NCI-H510A (cell line): ENCODE results near the gene CPHXL.

ENCODE experiments used
- DNase-seq: peaks from one replicate; lab custom pipeline; 2025; lab: John Stamatoyannopoulos, UW

The CPHXL gene

GRCh38 chr16:75726390-75726789 lies at the start of gene CPHXL:
Gene CPHXL, minus strand, starts transcription at chr16:75726490. Its CDS starts 48 bp downstream, at chr16:75726442.
- DNase-seq = no peak

DNA sequence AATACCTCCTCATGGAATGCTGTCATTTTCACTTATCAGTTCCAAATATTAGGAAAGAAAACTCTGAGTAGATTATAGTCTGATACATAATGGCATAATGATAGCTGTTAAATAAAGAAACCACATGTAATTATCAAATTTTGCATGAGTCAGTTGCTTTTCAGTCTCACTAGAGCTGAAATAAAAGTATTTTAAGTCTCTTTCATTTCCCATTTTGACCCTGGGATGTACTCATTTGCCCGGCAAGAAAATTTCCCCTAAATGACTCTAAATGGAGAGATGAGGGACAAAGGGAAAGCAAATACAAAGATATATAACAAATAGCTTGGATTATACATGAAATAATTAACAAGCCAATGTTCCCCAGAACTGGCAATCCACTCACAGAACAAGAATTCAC lies 47.9 kb upstream of the CPHXL start:
- DNase-seq = no peak

DNA sequence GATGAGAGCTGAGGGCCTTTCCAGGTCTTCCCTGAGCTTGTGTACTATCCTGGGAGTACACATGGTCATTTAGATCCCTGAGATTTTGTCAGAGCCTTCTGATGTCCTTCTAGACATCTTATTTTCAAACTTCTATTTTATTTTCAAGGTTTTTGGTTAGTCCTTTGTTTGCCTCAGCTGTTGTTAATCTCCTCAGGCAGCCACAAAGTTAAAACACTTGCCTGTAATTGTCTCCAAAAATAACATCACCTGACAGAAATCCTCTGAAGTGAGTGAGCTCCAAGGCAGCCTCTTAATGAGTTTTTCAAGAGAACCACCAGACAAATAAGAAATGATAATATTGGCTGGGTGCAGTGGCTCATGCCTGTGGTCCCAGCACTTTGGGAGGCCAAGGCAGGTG lies 43.8 kb upstream of the CPHXL start:
- no peak for DNase-seq

DNA sequence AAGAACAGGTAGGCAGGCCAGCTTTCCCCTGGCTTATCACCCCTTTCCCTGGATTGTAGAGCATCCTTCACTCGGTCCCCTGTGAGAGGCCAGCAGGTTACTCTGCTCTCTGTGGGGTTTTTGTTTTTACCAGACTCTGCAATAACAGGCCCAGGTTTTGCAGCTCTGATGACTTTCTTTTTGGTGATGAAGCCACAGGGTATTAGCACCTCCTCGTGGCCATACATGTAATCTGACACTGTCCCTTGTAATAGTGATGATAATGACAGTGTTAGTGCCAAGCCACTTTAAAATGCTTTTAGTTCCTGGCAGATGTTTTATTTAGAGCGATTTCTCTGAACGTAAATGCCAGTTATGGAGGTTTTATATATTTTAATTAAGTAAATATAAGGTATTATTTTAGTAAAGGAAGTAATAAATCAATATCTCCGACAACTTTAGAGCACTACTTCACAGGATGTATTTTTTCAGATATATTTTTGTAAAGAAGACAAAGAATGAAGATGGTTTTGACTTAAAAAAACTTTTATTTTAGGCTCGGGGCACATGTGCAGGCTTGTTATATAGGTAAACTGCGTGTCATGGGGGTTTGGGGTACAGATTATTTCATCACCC lies 38.0 kb upstream of the CPHXL start:
- peak; percentile 27 for DNase-seq

- no peak for DNase-seq
Observed at GRCh38 chr16:75763204-75763603, 36.9 kb upstream of the CPHXL start.

GRCh38 chr16:75762746-75763145 lies 36.5 kb upstream of the CPHXL start:
- no peak for DNase-seq

DNA sequence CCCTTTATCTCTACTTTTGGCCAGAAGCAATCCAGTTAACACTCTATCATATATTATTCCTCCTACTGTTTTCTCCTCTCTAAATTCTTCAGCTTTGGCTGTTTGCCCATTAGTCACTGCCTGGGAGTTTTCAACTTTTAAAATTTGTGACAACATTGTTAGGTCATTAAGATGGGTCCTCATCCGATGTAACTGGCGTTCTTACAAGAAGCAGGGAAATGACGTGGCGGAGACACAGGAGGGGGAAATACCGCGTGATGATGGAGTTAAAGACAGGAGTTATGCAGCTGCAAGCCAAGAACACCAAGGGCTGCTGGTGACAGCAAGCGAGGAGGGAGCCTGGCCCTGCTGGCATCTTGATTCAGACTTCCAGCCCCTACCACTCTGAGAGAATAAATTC lies 34.8 kb upstream of the CPHXL start:
- no peak for DNase-seq

DNA sequence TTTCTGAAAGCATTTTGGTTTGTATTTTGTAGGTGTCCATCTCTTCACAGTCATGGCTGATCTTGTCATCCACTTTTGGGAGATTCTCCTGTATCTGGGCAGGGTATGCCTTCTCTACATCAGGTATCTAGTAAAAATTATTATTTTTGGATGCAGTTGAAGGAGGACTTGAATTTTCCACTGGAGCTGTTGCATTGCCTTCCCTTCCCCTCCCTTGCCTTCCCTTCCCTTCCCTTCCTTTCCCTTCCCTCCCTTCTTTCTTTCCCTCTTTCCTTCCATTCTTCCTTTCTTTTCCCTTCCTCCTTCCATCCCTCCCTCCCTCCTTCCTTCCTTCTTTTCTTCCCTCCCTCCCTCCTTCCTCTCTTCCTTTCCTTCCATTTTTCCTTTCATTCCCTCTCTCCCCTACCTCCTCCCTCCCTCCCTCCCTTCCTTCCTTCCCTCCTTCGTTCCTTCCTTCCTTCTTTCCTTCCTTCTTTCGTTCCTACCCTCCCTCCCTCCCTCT lies 33.8 kb upstream of the CPHXL start:
- DNase-seq = no peak

GRCh38 chr16:75758215-75758614 lies 31.9 kb upstream of the CPHXL start:
- DNase-seq = no peak

DNA sequence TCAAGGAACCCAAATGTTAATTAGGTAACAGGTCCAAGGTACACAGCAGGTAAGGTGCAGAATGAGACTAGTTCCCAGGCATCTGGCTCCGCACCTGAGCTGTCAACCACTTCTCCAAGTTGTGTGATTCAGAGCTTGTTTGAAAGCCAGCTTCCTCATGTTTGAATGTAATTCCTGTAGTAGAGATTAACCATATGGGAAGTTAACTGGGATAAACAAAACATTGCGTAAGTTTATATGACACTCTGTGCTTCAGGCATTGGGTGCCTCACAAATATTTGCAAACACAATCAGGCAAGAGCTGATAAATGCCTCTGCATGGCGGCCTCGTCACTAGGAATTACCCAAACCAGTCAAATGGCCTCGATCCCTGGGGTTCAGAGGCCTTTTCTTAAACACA lies 27.9 kb upstream of the CPHXL start:
- DNase-seq = no peak

- no peak for DNase-seq
Observed at GRCh38 chr16:75750528-75750927, 24.2 kb upstream of the CPHXL start.

GRCh38 chr16:75746359-75746758 lies 20.1 kb upstream of the CPHXL start:
- DNase-seq = no peak

DNA sequence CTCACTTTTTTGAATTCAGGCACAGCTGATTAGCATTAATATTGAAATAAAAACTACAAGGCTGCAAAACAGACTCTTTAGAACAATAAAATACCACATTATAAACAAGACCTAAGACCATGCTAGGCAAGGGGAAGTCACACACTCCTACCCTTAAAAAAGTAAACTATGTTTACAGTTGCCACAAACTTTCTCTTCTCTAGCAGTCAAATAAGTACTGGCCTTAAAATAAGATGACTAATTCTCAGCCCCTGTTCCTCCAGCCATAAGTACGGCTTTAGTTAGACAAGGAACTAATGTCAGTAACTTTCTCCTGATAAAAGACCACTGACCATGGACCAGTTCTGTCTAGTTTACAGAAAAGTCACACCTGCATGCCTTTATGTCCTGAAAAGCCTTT lies 19.5 kb upstream of the CPHXL start:
- DNase-seq = no peak

DNA sequence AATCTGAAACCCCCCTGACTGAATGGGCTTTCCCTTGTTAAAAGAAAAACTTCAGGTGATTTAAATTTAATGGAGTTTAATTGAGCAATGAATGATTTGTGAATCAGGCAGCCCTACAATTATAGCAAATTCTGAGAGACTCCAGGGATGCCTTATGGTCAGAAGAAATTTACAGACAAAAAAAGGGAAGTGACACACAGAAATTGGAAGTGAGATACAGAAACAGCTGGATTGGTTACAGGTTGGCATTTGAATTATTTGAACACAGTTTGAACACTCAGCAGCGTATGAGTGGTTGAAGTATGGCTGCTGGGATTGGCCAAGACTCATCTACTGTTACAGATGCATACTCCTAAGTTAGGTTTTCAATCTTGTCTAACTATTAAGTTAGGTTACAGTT lies 19.0 kb upstream of the CPHXL start:
- DNase-seq = no peak

DNA sequence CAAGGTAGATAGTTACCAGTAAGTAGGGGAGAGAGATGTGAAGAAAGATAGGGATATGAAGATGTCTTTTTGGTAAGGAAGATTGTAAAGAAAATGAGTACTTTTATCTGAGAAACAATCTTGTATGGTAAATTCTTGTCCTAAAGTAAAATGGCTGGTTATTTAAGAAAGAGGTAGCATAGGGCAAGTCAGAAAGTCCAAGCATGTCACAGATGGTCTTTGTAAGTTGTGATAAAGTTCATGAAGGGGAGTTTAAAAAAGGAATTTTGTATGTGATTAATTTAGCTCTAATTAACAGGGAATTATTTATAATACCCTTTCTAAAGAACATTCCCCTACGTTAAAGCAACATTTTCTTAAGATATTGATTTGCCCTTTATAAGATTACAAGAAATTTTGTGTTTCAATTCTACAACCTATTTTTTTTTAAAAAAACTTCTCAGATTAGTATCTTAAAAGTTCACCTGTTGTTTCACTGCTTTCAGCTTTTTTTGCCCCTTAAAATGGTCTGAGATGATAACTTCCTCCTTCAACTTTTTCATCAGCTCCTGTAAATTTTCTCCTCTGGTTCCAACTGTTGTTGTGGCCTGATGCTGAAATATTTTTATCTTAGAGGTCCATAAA lies 16.2 kb upstream of the CPHXL start:
- no peak for DNase-seq

- no peak for DNase-seq
Observed at GRCh38 chr16:75733305-75734211, 7.3 kb upstream of the CPHXL start.

- DNase-seq = no peak
Observed at GRCh38 chr16:75732871-75733270, 6.6 kb upstream of the CPHXL start.

DNA sequence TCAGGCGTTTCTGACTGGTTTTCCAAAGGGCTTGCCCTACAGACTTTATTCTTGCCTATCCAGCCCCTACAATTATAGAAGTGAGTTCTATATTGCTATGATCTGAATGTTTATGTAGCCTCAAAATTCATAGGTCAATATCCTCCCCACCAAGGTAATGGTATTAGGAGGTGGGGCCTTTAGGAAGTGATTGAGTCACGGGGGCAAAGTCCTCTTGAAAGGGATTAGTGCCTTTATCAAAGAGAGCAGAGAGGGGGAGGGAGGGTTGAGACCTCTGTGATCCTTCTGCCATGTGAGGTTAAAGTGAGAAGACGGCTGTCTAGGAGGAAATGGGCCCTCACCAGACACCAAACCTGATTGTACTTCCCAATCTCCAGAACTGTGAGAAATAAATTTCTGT lies 931 bp upstream of the CPHXL start:
- no peak for DNase-seq

GRCh38 chr16:75718452-75718851 lies 7.8 kb downstream of the CPHXL start:
- no peak for DNase-seq

GRCh38 chr16:75714661-75715060 lies 11.6 kb downstream of the CPHXL start:
- DNase-seq = no peak

DNA sequence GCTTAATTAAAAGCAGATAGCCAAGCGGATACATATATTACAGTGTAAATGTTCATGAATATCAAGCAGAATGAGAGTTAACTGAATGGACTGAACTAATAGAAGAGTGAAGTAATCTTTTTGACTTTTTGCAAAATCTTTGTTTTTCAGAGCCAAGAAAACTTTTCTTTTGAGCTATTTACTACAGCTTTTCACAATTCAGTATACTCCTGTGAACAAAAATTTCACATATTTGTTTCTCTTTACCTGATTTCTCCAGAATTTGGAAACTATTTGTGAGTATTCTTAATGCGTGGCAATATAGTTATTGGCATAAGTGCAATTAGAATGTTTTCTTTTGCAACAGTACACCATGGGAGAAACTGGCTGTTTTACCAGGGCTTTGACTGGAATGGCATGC lies 15.9 kb downstream of the CPHXL start:
- no peak for DNase-seq

GRCh38 chr16:75703306-75703705 lies 23.0 kb downstream of the CPHXL start:
- no peak for DNase-seq

GRCh38 chr16:75702242-75702641 lies 24.0 kb downstream of the CPHXL start:
- DNase-seq = no peak
